HT-29 (cell line): Measurements from ENCODE around the gene CEP44. TPM values are rescaled to one million over a fixed set of nuclear protein-coding genes. Genes with fewer than 3 reads are reported as not detected.
"Not testable (repeated sequence)": the region's sequence is repeated elsewhere in the genome, so short reads cannot be mapped to it uniquely, and the experiment has no call there.

Experiments
- DNase-seq: peaks from one replicate; pipeline ENCODE4 v3.0.0-alpha.2; 2015; ENCODE audit warnings: low spot score
- total RNA-seq: library from RNA; depleted of rRNA; stranded (reverse); fragments of >200 nt; shearing (Covaris generic); gene quantifications from 2 replicates; pipeline ENCODE4 v1.2.3, GENCODE V29; 2014

CEP44 gene
- total RNA-seq, 1 experiment from 2014 or later, result 10.0 TPM

DNA sequence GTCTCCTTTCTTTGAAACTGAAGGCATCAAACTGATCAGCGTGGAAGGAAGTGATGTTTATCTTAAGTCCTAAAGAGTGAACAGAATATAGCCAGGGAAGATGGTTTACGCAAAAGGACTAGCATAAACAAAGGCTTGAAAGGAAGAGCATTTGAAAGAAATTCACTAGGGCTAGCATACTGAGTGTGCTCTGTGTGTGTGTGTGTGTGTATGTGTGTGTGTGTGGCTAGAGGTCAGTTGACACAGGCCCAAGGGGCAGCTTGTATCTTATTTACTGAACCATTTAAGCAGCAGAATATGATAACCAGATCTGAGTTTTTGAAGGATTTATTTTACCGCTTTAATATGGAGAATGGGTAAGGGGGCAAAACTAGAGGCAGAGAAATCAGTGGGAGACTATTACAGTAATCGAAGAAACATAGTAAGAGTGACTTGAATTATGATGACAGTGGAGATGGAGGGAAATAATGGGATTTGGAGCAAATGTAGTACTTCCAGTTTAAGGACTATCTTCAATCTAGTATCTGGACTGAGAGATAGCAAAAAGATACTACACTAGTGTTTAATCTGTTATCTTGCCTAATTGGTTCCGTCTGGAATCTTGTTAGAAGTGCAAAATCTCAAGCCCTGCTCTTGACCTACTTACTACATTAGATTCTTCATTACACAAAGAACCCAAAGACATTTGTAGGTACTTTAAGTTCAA is 36.9 kb downstream of the CEP44 start:
- DNase-seq, result no peak

DNA sequence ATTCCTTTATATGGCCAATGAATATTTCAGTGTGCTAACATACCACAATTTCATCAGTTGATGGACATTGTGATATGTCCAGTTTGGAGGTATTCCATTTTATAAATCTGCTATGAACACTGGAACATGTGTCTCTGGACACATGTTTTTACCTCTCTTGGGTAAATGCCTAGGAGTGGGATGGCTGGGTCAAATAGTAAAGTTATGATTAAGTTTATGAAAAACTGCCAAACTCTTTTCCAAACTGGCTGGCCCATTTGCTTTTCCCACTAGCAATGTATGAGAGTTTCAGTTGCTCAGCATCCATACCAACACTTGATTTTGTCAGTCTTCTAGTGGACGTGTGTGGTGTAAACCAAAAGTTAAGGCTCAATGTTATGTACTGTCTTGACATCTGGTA is 40.5 kb downstream of the CEP44 start:
- DNase-seq, result no peak

GRCh38 chr4:174324725-174325124 is 41.0 kb downstream of the CEP44 start:
- DNase-seq, result no peak

DNA sequence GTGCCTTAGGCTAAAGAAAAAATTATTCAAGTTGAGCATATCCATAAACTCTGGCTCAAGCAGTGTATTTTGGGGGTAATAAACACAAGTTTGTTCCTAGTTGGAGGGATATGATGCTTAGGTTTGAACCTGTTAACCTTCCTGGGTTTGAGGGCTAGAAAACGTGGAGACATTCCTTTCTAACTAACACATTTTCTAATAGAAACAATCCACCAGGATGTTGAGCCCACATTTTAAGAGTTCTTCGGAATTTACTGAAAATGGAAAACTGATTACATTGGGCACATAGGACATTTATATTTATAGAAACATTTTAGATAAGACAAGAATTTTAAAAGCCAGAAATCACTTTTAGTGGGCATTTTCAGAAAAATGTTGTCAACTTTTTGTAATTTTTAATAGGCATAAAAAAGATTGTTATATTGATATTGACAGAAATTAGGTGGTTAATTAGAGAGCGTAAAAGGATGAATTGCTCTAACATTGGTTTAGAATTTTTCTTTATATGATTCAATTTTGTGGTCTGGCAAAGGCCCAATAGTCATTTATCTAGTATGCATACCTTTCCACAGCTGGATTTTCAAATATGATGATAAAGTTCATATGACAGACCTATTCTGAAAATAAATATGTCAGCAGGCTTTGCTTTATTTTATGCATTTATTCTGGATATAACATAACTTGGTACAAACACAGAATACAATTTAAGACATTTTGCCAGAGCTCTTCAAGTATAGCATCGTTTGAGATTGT is 49.2 kb downstream of the CEP44 start:
- no peak for DNase-seq

DNA sequence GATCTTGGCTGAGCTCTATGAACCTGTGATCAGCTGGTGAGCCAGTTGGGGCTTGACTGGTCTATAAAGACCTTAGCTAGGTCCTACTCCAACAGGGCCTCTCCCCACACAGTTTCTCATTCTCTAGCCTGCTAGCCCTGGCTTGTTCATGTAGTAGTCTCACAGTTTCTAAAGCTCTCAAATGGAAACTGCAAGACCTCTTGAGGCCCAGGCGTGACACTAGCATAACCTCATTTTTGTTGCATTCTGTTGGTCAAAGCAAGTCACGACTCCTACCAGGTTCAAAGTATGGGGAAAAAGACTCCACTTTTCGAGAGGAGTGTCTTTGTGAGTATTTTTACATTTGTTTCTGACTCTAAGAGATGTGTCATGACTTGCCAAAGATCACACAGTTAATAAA is 50.9 kb downstream of the CEP44 start:
- DNase-seq, result no peak

DNA sequence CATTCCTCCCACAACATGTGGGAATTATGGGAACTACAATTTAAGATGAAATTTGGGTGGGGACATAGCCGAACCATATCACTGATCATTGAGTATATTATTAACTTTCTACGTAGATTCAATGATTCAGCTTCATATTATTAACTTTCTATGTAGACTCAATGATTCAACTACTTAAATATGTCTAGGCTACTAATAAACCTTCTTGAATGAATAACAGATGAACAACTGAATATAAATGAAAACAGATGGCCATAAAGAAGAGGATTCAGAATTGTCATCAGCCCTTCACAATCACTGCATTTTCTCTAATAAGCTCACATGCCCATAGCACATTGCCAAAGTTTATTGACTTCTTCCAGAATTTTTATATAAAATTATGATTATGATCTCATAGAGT is 57.0 kb downstream of the CEP44 start:
- DNase-seq, result no peak

- DNase-seq, result no peak
Measured at GRCh38 chr4:174349156-174349555, 65.4 kb downstream of the CEP44 start.

GRCh38 chr4:174352061-174352819 is 68.5 kb downstream of the CEP44 start:
- DNase-seq, result no peak

DNA sequence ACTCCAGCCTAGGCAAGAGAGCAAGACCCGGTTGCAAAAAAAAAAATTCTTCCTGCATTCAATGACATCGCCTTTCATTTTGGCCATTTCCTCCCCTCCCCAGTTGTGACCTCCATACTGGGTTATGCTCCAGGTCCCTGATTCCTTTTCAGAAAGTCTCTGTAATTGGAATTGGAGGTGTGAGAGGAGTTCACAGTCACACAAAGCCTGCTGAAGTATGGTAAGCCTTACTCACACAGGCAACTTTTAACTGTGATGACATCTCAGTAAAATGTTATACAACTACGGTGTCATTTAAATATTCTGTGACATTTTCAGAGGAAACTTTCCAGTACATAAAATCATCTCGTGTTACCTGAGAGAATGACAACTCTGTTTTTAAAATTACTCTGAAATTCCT is 73.6 kb downstream of the CEP44 start:
- DNase-seq, result no peak

DNA sequence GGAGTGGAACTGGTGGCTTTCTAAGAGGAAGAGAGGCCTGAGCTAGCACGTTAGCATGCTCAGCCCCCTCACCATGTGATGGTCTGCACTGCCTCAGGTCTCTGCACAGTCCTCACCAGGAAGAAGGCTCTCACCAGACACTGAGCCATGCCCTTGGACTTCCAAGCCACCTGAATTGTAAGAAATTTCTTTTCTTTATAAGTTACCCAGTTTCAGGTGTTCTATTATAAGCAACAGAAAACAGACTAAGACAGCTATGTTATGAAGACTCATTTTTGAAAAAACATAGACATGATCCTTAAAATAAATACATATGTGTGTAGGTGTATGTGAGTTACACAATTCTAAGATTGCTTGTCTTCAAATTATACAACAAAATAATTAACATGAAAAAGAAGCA is 74.7 kb downstream of the CEP44 start:
- DNase-seq, result no peak

- no peak for DNase-seq
Measured at GRCh38 chr4:174358829-174359228, 75.1 kb downstream of the CEP44 start.

DNA sequence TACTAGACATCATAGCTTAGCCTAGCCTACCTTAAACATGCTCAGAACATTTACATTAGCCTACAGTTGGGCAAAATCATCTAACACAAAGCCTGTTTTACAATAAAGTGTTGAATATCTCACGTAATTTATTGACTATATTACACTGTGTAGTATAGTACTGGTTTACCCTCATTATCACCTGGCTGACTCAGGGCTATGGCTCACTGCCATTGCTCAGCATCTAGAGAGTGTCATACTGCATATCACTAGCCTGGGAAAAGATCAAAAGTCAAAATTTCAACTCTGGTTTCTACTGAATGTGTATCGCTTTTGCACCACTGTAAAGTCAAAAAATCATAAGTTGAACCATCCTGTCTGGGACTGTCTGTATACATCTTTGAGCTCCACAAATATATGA is 78.6 kb downstream of the CEP44 start:
- DNase-seq, result no peak

DNA sequence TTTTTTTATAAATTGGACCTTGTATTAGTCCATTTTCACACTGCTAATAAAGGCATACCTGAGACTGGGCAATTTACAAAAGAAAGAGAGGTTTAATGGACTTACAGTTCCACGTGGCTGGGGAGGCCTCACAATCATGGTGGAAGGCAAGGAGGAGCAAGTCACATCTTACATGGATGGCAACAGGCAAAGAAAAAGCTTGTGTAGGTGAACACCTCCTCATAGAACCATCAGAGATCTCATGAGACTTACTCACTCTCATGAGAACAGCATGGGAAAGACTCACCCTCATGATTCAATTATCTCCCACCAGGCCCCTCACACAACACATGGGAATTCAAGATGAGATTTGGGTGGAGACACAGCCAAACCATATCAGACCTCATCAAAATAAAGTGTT is 80.1 kb downstream of the CEP44 start:
- DNase-seq, result not testable (repeated sequence)

DNA sequence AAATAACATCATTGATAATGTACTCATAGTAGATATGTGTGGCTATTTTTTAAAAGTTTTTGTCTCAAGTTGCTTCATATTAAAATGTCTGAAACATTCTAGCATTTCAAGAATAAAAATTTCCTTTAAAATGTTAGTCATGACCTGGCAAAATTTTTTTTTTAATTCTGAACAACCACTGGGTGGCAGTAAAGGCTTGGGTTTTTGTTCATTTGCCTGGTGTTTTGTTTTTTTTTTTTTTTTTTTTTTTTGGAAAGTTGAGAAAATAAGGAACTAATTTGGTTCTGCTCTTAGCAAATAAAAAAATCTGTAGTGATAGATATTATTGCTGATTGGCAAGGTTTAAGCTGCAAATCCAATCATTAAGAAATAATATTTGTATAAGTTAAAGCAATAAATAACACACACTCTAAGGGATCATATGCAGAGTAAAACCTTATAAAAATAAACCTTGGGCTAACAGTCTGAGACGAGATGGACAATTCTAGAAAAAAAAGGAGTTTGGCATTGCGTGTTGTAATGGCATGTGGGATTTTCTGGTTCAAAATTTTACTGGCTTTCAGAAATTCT is 81.4 kb downstream of the CEP44 start:
- DNase-seq, result peak; percentile 57

- no peak for DNase-seq
Measured at GRCh38 chr4:174369985-174370384, 86.3 kb downstream of the CEP44 start.

DNA sequence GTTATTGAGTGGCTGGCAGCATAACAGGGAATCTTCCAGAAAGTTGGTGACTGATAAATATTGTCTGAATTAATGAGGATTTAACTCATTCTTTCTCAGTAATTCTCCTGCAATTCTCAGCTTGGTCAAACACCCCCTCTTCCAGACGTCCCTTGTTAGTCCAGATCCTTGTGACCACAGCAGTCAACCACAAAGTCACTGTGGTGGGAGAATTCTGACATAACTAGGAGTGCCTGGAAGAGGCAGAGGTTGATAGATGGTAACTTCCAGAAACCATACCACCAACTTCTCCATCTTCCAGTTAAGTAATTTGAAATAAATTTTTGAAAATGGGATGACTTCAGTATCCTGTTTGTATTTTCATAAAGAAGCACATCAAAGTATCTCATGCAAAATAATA is 90.1 kb downstream of the CEP44 start:
- no peak for DNase-seq

- DNase-seq, result no peak
Measured at GRCh38 chr4:174375422-174375821, 91.7 kb downstream of the CEP44 start.

GRCh38 chr4:174377613-174378012 is 93.9 kb downstream of the CEP44 start:
- DNase-seq, result no peak

DNA sequence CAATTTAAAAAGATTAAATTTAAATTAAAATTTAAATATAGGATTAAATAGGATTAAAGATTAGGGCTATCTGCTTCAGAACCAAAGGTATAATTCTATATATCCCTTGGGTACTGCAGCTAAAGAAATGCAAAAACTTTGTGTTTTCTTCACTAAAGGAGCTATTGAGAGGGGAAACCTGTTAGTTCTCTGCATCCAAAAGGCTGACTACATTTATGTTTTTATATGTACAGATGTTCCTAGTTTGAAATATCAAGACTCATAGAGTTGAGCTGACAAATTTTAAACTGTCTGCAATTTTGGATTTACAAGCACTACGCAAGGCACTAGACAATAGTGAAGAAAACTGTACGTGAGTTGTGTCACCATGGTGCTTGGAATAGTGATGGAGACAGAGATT is 95.2 kb downstream of the CEP44 start:
- no peak for DNase-seq

- not testable (repeated sequence) for DNase-seq
Measured at GRCh38 chr4:174380206-174380605, 96.5 kb downstream of the CEP44 start.

GRCh38 chr4:174380699-174381439 is 97.2 kb downstream of the CEP44 start:
- DNase-seq, result no peak

DNA sequence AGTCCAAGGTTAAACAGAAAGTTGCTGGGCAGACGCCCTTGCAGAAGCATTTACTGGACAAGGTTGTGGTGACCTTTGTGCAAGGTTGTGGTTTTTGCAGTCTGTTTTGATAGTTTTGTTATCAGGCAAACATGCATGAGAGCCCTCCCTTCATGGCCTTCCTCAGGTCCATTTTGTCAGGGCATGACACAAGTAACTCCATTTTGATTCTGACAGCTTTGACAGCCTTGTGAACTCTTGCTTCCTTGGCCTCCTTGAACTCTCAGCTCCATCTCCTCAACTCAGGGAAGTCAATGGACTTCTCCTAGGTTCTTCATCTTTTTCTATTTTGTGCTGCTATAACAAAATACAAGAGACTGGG is 97.7 kb downstream of the CEP44 start:
- no peak for DNase-seq
